Hepatocyte (in vitro differentiated cells): ENCODE results near the gene EEFSEC.

Experiments
- EZH2 ChIP-seq: fragments of 200-600 bp; sonication (generic); IDR thresholded peaks from 2 replicates; pipeline ENCODE4 v1.6.1; 2016; ENCODE audit warnings: antibody characterized with exemption, mild to moderate bottlenecking, borderline replicate concordance
- TF ChIP-seq, protein P1 (sequence below): fragments of 200-600 bp; sonication (generic); IDR thresholded peaks from 2 replicates; pipeline ENCODE4 v1.5.1; 2016; ENCODE audit warnings: antibody characterized with exemption, mild to moderate bottlenecking; ENCODE audit not compliant: poor library complexity

GRCh38 chr3:128382221-128382807, 229.0 kb downstream of the EEFSEC start:
- TF ChIP-seq, protein P1, sequence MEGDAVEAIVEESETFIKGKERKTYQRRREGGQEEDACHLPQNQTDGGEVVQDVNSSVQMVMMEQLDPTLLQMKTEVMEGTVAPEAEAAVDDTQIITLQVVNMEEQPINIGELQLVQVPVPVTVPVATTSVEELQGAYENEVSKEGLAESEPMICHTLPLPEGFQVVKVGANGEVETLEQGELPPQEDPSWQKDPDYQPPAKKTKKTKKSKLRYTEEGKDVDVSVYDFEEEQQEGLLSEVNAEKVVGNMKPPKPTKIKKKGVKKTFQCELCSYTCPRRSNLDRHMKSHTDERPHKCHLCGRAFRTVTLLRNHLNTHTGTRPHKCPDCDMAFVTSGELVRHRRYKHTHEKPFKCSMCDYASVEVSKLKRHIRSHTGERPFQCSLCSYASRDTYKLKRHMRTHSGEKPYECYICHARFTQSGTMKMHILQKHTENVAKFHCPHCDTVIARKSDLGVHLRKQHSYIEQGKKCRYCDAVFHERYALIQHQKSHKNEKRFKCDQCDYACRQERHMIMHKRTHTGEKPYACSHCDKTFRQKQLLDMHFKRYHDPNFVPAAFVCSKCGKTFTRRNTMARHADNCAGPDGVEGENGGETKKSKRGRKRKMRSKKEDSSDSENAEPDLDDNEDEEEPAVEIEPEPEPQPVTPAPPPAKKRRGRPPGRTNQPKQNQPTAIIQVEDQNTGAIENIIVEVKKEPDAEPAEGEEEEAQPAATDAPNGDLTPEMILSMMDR, result no peak
- TF ChIP-seq EZH2, result no peak
